GM19238 (cell line): ENCODE measurements around the gene BECN2.
"Not testable (repeated sequence)": the region's sequence is repeated elsewhere in the genome, so short reads cannot be mapped to it uniquely, and the experiment has no call there.

Experiments used
- DNase-seq: peaks from one replicate; pipeline ENCODE4 v3.0.0; 2011; ENCODE audit warnings: low spot score; ENCODE audit not compliant: insufficient read length

Gene BECN2

GRCh38 chr1:241976229-241976628 lies 18.7 kb downstream of the BECN2 start:
- no peak for DNase-seq

GRCh38 chr1:241979071-241979470 lies 21.5 kb downstream of the BECN2 start:
- DNase-seq = no peak

GRCh38 chr1:241979926-241980325 lies 22.4 kb downstream of the BECN2 start:
- no peak for DNase-seq

- DNase-seq = no peak
Observed at GRCh38 chr1:241985787-241986186, 28.2 kb downstream of the BECN2 start.

GRCh38 chr1:241988389-241988930 lies 30.9 kb downstream of the BECN2 start:
- not testable (repeated sequence) for DNase-seq

- DNase-seq = no peak
Observed at GRCh38 chr1:241990040-241990439, 32.5 kb downstream of the BECN2 start.

- no peak for DNase-seq
Observed at GRCh38 chr1:241992734-241993133, 35.2 kb downstream of the BECN2 start.

GRCh38 chr1:241994171-241994570 lies 36.6 kb downstream of the BECN2 start:
- DNase-seq = no peak

GRCh38 chr1:241997401-241997998 lies 39.9 kb downstream of the BECN2 start:
- DNase-seq = no peak

GRCh38 chr1:241998412-241998921 lies 40.9 kb downstream of the BECN2 start:
- DNase-seq = peak; percentile 44

GRCh38 chr1:241999026-241999425 lies 41.5 kb downstream of the BECN2 start, which contains the start of gene MAP1LC3C:
TSS of gene MAP1LC3C (minus strand) at chr1:241999098. CDS start at chr1:241999008, 90 bp downstream.
- DNase-seq = no peak

- DNase-seq = no peak
Observed at GRCh38 chr1:242000434-242000833, 42.9 kb downstream of the BECN2 start.

GRCh38 chr1:242002072-242002471 lies 44.5 kb downstream of the BECN2 start:
- DNase-seq = no peak

GRCh38 chr1:242002510-242002909 lies 44.9 kb downstream of the BECN2 start:
- DNase-seq = no peak

GRCh38 chr1:242004751-242005495 lies 47.4 kb downstream of the BECN2 start:
- DNase-seq = no peak

GRCh38 chr1:242005866-242006535 lies 48.4 kb downstream of the BECN2 start:
- DNase-seq = no peak

GRCh38 chr1:242006976-242007375 lies 49.4 kb downstream of the BECN2 start:
- no peak for DNase-seq
